ENCODE measurements around the gene KRTAP9-3. TPM values are rescaled to one million over a fixed set of nuclear protein-coding genes. Genes with fewer than 3 reads are reported as not detected.
"Not testable (repeated sequence)": the region's sequence is repeated elsewhere in the genome, so short reads cannot be mapped to it uniquely, and the experiment has no call there.

The KRTAP9-3 gene
- total and polyA plus RNA-seq, 2 donors (not counting 1 experiment from before 2014, with no cell fraction given): not detected

DNA sequence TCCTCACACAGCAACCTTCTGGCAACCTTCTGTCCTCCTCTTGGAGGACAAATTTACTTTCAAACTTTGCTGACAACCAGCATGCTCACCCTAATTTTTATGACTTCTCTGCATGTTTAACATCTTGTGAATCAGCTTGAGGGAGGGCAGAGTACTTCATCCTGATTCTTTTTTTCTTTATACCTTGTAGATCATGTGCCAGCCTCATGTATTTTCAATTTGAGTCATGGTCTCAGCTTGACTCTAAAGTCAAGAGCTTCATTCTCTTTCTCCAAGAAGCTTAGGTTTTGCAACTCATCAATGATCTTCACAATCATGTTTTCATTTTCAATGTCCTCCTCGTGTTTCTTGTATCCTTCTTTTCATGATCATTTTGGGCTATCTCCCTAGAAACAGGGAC, 39.6 kb downstream of the KRTAP9-3 start:
- WGBS (ENCODE audit: insufficient coverage): no CpG with 5 or more reads among the region's 1 CpG
- ChIA-PET CTCF (no interaction called here), POLR2A (no interaction called here)
- no peaks in the 10 kb centered on the region for H3K4me1 Mint-ChIP-seq
- Histone ChIP-seq H3K4me2 (replicated peaks; ENCODE audit: low read depth, low read length, poor library complexity, severe bottlenecking) (no peak overlapping the region), H3K9me3 (ENCODE audit: control extremely low read depth in 1 of 3, control insufficient read depth in 2 of 3, insufficient read depth in 1 of 3, low read length in 2 of 3) (no peaks in the 10 kb centered on the region), H3K4me1 (ENCODE audit: control insufficient read depth in 2 of 2, insufficient read depth in 2 of 2, low read length in 2 of 2) (no peaks in the 10 kb centered on the region), H3K4me3 (ENCODE audit: control extremely low read depth in 1 of 5, extremely low read depth in 1 of 5, insufficient read depth in 1 of 5, low read depth in 2 of 5, low read length in 4 of 5) (no peak overlapping the region), H2AFZ (ENCODE audit: insufficient read depth, low read depth, low read length, poor library complexity, severe bottlenecking) (no peak overlapping the region), H3K79me2 (ENCODE audit: control insufficient read depth, insufficient read depth, low read length) (no peaks in the 10 kb centered on the region), H3K27me3 (replicated peaks in 1 of 4; ENCODE audit: control extremely low read depth in 1 of 4, control insufficient read depth in 3 of 4, insufficient read depth in 4 of 4, low read length in 3 of 4) (peaks cover 0 to 6% (median 2%) of the 10 kb centered on the region in 4 experiments), H3K36me3 (replicated peaks in 1 of 2; ENCODE audit: control extremely low read depth in 1 of 2, control insufficient read depth in 1 of 2, extremely low read depth in 1 of 2, insufficient read depth in 2 of 2, low read length in 1 of 2) (no peaks in the 10 kb centered on the region), H4K20me1 (ENCODE audit: control insufficient read depth, insufficient read depth, low read length, poor library complexity, severe bottlenecking) (no peaks in the 10 kb centered on the region), H3K9ac (ENCODE audit: low read length) (no peak overlapping the region), H3K27ac (ENCODE audit: low read length in 2 of 2) (no peak overlapping the region)
- ATAC-seq (ENCODE audit: low read depth) (no peak), DNase-seq (no peak)
- no peaks in the 10 kb centered on the region for H3K9me3 Mint-ChIP-seq (ENCODE audit: insufficient read depth)
- TF ChIP-seq, protein P1, sequence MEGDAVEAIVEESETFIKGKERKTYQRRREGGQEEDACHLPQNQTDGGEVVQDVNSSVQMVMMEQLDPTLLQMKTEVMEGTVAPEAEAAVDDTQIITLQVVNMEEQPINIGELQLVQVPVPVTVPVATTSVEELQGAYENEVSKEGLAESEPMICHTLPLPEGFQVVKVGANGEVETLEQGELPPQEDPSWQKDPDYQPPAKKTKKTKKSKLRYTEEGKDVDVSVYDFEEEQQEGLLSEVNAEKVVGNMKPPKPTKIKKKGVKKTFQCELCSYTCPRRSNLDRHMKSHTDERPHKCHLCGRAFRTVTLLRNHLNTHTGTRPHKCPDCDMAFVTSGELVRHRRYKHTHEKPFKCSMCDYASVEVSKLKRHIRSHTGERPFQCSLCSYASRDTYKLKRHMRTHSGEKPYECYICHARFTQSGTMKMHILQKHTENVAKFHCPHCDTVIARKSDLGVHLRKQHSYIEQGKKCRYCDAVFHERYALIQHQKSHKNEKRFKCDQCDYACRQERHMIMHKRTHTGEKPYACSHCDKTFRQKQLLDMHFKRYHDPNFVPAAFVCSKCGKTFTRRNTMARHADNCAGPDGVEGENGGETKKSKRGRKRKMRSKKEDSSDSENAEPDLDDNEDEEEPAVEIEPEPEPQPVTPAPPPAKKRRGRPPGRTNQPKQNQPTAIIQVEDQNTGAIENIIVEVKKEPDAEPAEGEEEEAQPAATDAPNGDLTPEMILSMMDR (IDR thresholded peaks at IDR 0.05): no peak
- TF ChIP-seq EZH2 (IDR thresholded peaks at IDR 0.05; ENCODE audit: borderline replicate concordance, insufficient read depth, low read depth, low read length, poor library complexity, severe bottlenecking): no peak
- no peak overlapping the region for H3K4me3 Mint-ChIP-seq
- H3K27ac Mint-ChIP-seq: no peak overlapping the region
- intact Hi-C loops (cut with micrococcal nuclease): no loop called here
- H3K27me3 Mint-ChIP-seq: peaks cover 28% of the 10 kb centered on the region

DNA sequence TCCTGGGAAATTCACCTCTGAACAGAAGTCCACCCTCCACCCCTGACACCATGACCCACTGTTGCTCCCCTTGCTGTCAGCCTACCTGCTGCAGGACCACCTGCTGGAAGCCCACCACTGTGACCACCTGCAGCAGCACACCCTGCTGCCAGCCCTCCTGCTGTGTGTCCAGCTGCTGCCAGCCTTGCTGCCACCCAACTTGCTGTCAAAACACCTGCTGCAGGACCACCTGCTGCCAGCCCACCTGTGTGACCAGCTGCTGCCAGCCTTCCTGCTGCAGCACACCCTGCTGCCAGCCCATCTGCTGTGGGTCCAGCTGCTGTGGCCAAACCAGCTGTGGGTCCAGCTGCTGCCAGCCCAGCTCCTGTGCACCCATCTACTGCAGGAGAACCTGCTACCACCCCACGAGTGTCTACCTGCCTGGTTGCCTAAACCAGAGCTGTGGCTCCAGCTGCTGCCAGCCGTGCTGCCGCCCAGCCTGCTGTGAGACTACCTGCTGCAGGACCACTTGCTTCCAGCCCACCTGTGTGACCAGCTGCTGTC, 43.5 kb downstream of the KRTAP9-3 start, which contains the start of gene KRTAP9-7:
Gene KRTAP9-7, plus strand, starts transcription at position 51 of the 543 bp plus-strand sequence. Its CDS starts 0 bp downstream, at position 51.
- H3K4me2 ChIP-seq (replicated peaks; ENCODE audit: low read depth, low read length, poor library complexity, severe bottlenecking); H4K20me1 ChIP-seq (ENCODE audit: control insufficient read depth, insufficient read depth, low read length, poor library complexity, severe bottlenecking); CTCF ChIA-PET; H3K4me3 Mint-ChIP-seq; DNase-seq; H3K79me2 ChIP-seq (ENCODE audit: control insufficient read depth, insufficient read depth, low read length); H3K9me3 ChIP-seq (ENCODE audit: control extremely low read depth in 1 of 3, control insufficient read depth in 2 of 3, insufficient read depth in 1 of 3, low read length in 2 of 3); H3K27me3 ChIP-seq (replicated peaks in 1 of 4; ENCODE audit: control extremely low read depth in 1 of 4, control insufficient read depth in 3 of 4, insufficient read depth in 4 of 4, low read length in 3 of 4); H3K4me3 ChIP-seq (ENCODE audit: control extremely low read depth in 1 of 5, extremely low read depth in 1 of 5, insufficient read depth in 1 of 5, low read depth in 2 of 5, low read length in 4 of 5); H3K9me3 Mint-ChIP-seq (ENCODE audit: insufficient read depth); H3K4me1 Mint-ChIP-seq; H2AFZ ChIP-seq (ENCODE audit: insufficient read depth, low read depth, low read length, poor library complexity, severe bottlenecking); H3K4me1 ChIP-seq (ENCODE audit: control insufficient read depth in 2 of 2, insufficient read depth in 2 of 2, low read length in 2 of 2); POLR2A ChIA-PET; H3K9ac ChIP-seq (ENCODE audit: low read length); H3K27ac ChIP-seq (ENCODE audit: low read length in 2 of 2); H3K36me3 ChIP-seq (replicated peaks in 1 of 2; ENCODE audit: control extremely low read depth in 1 of 2, control insufficient read depth in 1 of 2, extremely low read depth in 1 of 2, insufficient read depth in 2 of 2, low read length in 1 of 2); ATAC-seq (ENCODE audit: low read depth); H3K27ac Mint-ChIP-seq: not testable (repeated sequence)
- H3K27me3 Mint-ChIP-seq: peaks cover 47% of the 10 kb centered on the region
- intact Hi-C loops (cut with micrococcal nuclease): loop anchor here (1.0 kb wide), 1 partner anchor 11 kb away; no protein-coding TSS in a partner anchor
- 84% methylated on average over 3 of the region's 3 CpGs for WGBS (ENCODE audit: insufficient coverage)
